Immature natural killer cell (primary cell): ENCODE results near the gene AP2A1. TPM values are rescaled to one million over a fixed set of nuclear protein-coding genes. Genes with fewer than 3 reads are reported as not detected.

ENCODE experiments used
- DNase-seq, 3 donors: peaks; one replicate each; pipeline ENCODE4 v3.0.0; 2022; ENCODE audit warnings: mixed read lengths in 1 of 3
- H3K27ac Mint-ChIP-seq, 6 donors: one replicate each; pipeline ENCODE4 v1.8.0; 2020; ENCODE audit warnings: mixed read lengths in 6 of 6, mild to moderate bottlenecking in 5 of 6, inconsistent platforms in 4 of 6, moderate library complexity in 3 of 6
- H3K27me3 Mint-ChIP-seq, 3 donors: one replicate each; pipeline ENCODE4 v1.8.0; 2020 to 2021; ENCODE audit warnings: low read depth in 3 of 3, mild to moderate bottlenecking in 3 of 3, mixed read lengths in 3 of 3, moderate library complexity in 3 of 3, inconsistent platforms in 1 of 3
- H3K36me3 Mint-ChIP-seq, 3 donors: one replicate each; pipeline ENCODE4 v1.8.0; 2020; ENCODE audit warnings: mixed read lengths in 3 of 3, inconsistent platforms in 2 of 3, mild to moderate bottlenecking in 2 of 3
- H3K4me1 Mint-ChIP-seq, 2 donors: one replicate each; pipeline ENCODE4 v1.8.0; 2020; ENCODE audit warnings: inconsistent platforms in 2 of 2, mild to moderate bottlenecking in 2 of 2, mixed read lengths in 2 of 2, moderate library complexity in 1 of 2
- H3K4me3 Mint-ChIP-seq, 5 donors: one replicate each; pipeline ENCODE4 v1.8.0; 2020; ENCODE audit warnings: mild to moderate bottlenecking in 5 of 5, mixed read lengths in 5 of 5, inconsistent platforms in 3 of 5, moderate library complexity in 3 of 5
- H3K9me3 Mint-ChIP-seq, 6 donors: one replicate each; pipeline ENCODE4 v1.8.0; 2020; ENCODE audit warnings: mild to moderate bottlenecking in 6 of 6, mixed read lengths in 6 of 6, inconsistent platforms in 4 of 6, moderate library complexity in 3 of 6
- polyA plus RNA-seq, 3 donors: library from polyadenylated mRNA; unstranded; fragments of 300-500 nt; fragmentation: Illumina TruSeq; gene quantifications; one replicate each; pipeline ENCODE4 v1.2.3, GENCODE V29; 2021

Gene AP2A1
- polyA plus RNA-seq, 3 donors from 2014 or later, result 6.4 to 27.7 (median 11.6) TPM

- Mint-ChIP-seq H3K27ac (peak overlapping the region in 1 of 6 donors; percentile 50), H3K4me3 (no peak overlapping the region), H3K36me3 (peaks cover 5 to 19% (median 11%) of the 10 kb centered on the region in 3 donors), H3K9me3 (no peaks in the 10 kb centered on the region), H3K4me1 (peaks cover 1 to 3% of the 10 kb centered on the region in 2 donors), H3K27me3 (peaks cover 0 to 5% (median 2%) of the 10 kb centered on the region in 3 donors)
- DNase-seq, result no peak
These were observed 36.2 kb downstream of the AP2A1 start for GRCh38 chr19:49802836-49803528.

- no peak overlapping the region for H3K4me3 Mint-ChIP-seq
- peak overlapping the region in 1 of 6 donors; percentile 50 for H3K27ac Mint-ChIP-seq
- no peak for DNase-seq
These were observed 36.7 kb downstream of the AP2A1 start for GRCh38 chr19:49803529-49803856.

GRCh38 chr19:49805822-49806619, 39.2 kb downstream of the AP2A1 start:
- H3K27ac Mint-ChIP-seq, result peak overlapping the region in 5 of 6 donors; percentile 26 to 90 (median 44)
- peaks cover 0 to 8% (median 2%) of the 10 kb centered on the region in 3 donors for H3K27me3 Mint-ChIP-seq
- peaks cover 12 to 19% of the 10 kb centered on the region in 2 donors for H3K4me1 Mint-ChIP-seq
- no peaks in the 10 kb centered on the region for H3K9me3 Mint-ChIP-seq
- no peak for DNase-seq
- H3K4me3 Mint-ChIP-seq, result peak overlapping the region in 1 of 5 donors; percentile 25
- H3K36me3 Mint-ChIP-seq, result peaks cover 5 to 16% (median 11%) of the 10 kb centered on the region in 3 donors

More at GRCh38 chr19:49803529-49803856, 36.7 kb downstream of the AP2A1 start:
- Mint-ChIP-seq H3K27me3 (peaks cover 0 to 5% (median 2%) of the 10 kb centered on the region in 3 donors), H3K4me1 (peaks cover 1 to 6% of the 10 kb centered on the region in 2 donors), H3K9me3 (no peaks in the 10 kb centered on the region), H3K36me3 (peaks cover 5 to 19% (median 11%) of the 10 kb centered on the region in 3 donors)

- Mint-ChIP-seq H3K36me3 (peaks cover 5 to 16% (median 11%) of the 10 kb centered on the region in 3 donors), H3K27ac (peak overlapping the region in 5 of 6 donors; percentile 26 to 90 (median 44)), H3K4me3 (no peak overlapping the region), H3K4me1 (peaks cover 12 to 19% of the 10 kb centered on the region in 2 donors), H3K9me3 (no peaks in the 10 kb centered on the region), H3K27me3 (peaks cover 1 to 5% (median 2%) of the 10 kb centered on the region in 3 donors)
- DNase-seq, result no peak
These were observed 39.8 kb downstream of the AP2A1 start for GRCh38 chr19:49806620-49806959.

- DNase-seq, result no peak
- peaks cover 12 to 23% of the 10 kb centered on the region in 2 donors for H3K4me1 Mint-ChIP-seq
- H3K4me3 Mint-ChIP-seq, result no peak overlapping the region
- H3K27ac Mint-ChIP-seq, result peak overlapping the region in 5 of 6 donors; percentile 48 to 90 (median 80)
- peaks cover 5 to 16% (median 11%) of the 10 kb centered on the region in 3 donors for H3K36me3 Mint-ChIP-seq
- peaks cover under 1 to 5% (median 1%) of the 10 kb centered on the region in 3 donors for H3K27me3 Mint-ChIP-seq
- H3K9me3 Mint-ChIP-seq, result no peaks in the 10 kb centered on the region
These were observed 40.5 kb downstream of the AP2A1 start for GRCh38 chr19:49807058-49807903.

GRCh38 chr19:49807904-49808675, 41.3 kb downstream of the AP2A1 start:
- Mint-ChIP-seq H3K27me3 (peaks cover 1 to 6% (median 1%) of the 10 kb centered on the region in 3 donors), H3K36me3 (peaks cover 5 to 13% (median 11%) of the 10 kb centered on the region in 3 donors), H3K4me3 (peak overlapping the region; percentile 32 to 90 (median 87)), H3K27ac (peak overlapping the region; percentile 77 to 95 (median 89)), H3K4me1 (peaks cover 15 to 31% of the 10 kb centered on the region in 2 donors), H3K9me3 (no peaks in the 10 kb centered on the region)
- no peak for DNase-seq

- H3K4me1 Mint-ChIP-seq, result peaks cover 20 to 37% of the 10 kb centered on the region in 2 donors
These were observed 41.9 kb downstream of the AP2A1 start for GRCh38 chr19:49808711-49809159.

GRCh38 chr19:49809160-49809940, 42.5 kb downstream of the AP2A1 start:
- Mint-ChIP-seq H3K36me3 (peaks cover 5 to 6% (median 5%) of the 10 kb centered on the region in 3 donors), H3K9me3 (no peaks in the 10 kb centered on the region), H3K4me3 (peak overlapping the region; percentile 87 to 93 (median 90)), H3K27ac (peak overlapping the region; percentile 77 to 95 (median 89)), H3K27me3 (peaks cover 6 to 9% (median 9%) of the 10 kb centered on the region in 3 donors), H3K4me1 (peaks cover 23 to 43% of the 10 kb centered on the region in 2 donors)
- DNase-seq, result peak; percentile 58 to 63 (median 60)

More at GRCh38 chr19:49808711-49809159, 41.9 kb downstream of the AP2A1 start:
- peaks cover 5 to 6% (median 5%) of the 10 kb centered on the region in 3 donors for H3K36me3 Mint-ChIP-seq
- peak; percentile 81 to 87 (median 85) for DNase-seq
- peak overlapping the region; percentile 87 to 93 (median 90) for H3K4me3 Mint-ChIP-seq
- peak overlapping the region; percentile 77 to 95 (median 89) for H3K27ac Mint-ChIP-seq
- peaks cover 6 to 9% (median 6%) of the 10 kb centered on the region in 3 donors for H3K27me3 Mint-ChIP-seq
- no peaks in the 10 kb centered on the region for H3K9me3 Mint-ChIP-seq

- H3K27ac Mint-ChIP-seq, result peak overlapping the region; percentile 77 to 90 (median 83)
- peaks cover 26 to 48% of the 10 kb centered on the region in 2 donors for H3K4me1 Mint-ChIP-seq
- DNase-seq, result no peak
- peaks cover 5 to 6% (median 5%) of the 10 kb centered on the region in 3 donors for H3K36me3 Mint-ChIP-seq
- H3K9me3 Mint-ChIP-seq, result no peaks in the 10 kb centered on the region
- H3K27me3 Mint-ChIP-seq, result peaks cover 6 to 9% (median 9%) of the 10 kb centered on the region in 3 donors
- peak overlapping the region; percentile 87 to 93 (median 90) for H3K4me3 Mint-ChIP-seq
These were observed 43.2 kb downstream of the AP2A1 start for GRCh38 chr19:49809941-49810389.

GRCh38 chr19:49811328-49811727, 44.5 kb downstream of the AP2A1 start:
- H3K27me3 Mint-ChIP-seq, result peaks cover 6 to 9% (median 9%) of the 10 kb centered on the region in 3 donors
- H3K4me3 Mint-ChIP-seq, result peak overlapping the region in 4 of 5 donors; percentile 32 to 99 (median 96)
- H3K36me3 Mint-ChIP-seq, result peaks cover 2% of the 10 kb centered on the region in 3 donors
- H3K27ac Mint-ChIP-seq, result no peak overlapping the region
- no peaks in the 10 kb centered on the region for H3K9me3 Mint-ChIP-seq
- DNase-seq, result no peak
- H3K4me1 Mint-ChIP-seq, result peaks cover 26 to 48% of the 10 kb centered on the region in 2 donors

- no peak for DNase-seq
- no peaks in the 10 kb centered on the region for H3K36me3 Mint-ChIP-seq
- peak overlapping the region; percentile 93 to 99 (median 97) for H3K4me3 Mint-ChIP-seq
- H3K27ac Mint-ChIP-seq, result peak overlapping the region; percentile 95 to 100 (median 99)
- no peaks in the 10 kb centered on the region for H3K9me3 Mint-ChIP-seq
- peaks cover 29 to 55% of the 10 kb centered on the region in 2 donors for H3K4me1 Mint-ChIP-seq
- H3K27me3 Mint-ChIP-seq, result peaks cover 11 to 15% (median 14%) of the 10 kb centered on the region in 3 donors
These were observed 45.7 kb downstream of the AP2A1 start for GRCh38 chr19:49812452-49812996.
